Measurements from ENCODE around the gene SORCS2. TPM values are rescaled to one million over a fixed set of nuclear protein-coding genes. Genes with fewer than 3 reads are reported as not detected.

The SORCS2 gene
- total RNA-seq, 1 donor from 2014 or later, result 29.5 TPM

GRCh38 chr4:7626531-7626930 lies 434.2 kb downstream of the SORCS2 start:
- no peak for DNase-seq
- no peak overlapping the region for H3K4me3 Mint-ChIP-seq (ENCODE audit: unreplicated experiment)
- H3K27ac Mint-ChIP-seq (ENCODE audit: unreplicated experiment), result no peak overlapping the region
- TF ChIP-seq CTCF (IDR thresholded peaks at IDR 0.05; ENCODE audit: partially characterized antibody, unreplicated experiment), result no peak
- peaks cover 4% of the 10 kb centered on the region for H3K27me3 Mint-ChIP-seq (ENCODE audit: unreplicated experiment)
- H3K36me3 Mint-ChIP-seq (ENCODE audit: unreplicated experiment), result no peaks in the 10 kb centered on the region
- peaks cover 15% of the 10 kb centered on the region for H3K4me1 Mint-ChIP-seq (ENCODE audit: low read depth, unreplicated experiment)
- peaks cover 1% of the 10 kb centered on the region for H3K9me3 Mint-ChIP-seq (ENCODE audit: unreplicated experiment)

GRCh38 chr4:7627251-7628250 lies 435.2 kb downstream of the SORCS2 start:
- DNase-seq, result no peak
- TF ChIP-seq CTCF (IDR thresholded peaks at IDR 0.05; ENCODE audit: partially characterized antibody, unreplicated experiment), result no peak
- H3K27ac Mint-ChIP-seq (ENCODE audit: unreplicated experiment), result no peak overlapping the region
- peaks cover 12% of the 10 kb centered on the region for H3K4me1 Mint-ChIP-seq (ENCODE audit: low read depth, unreplicated experiment)
- no peaks in the 10 kb centered on the region for H3K36me3 Mint-ChIP-seq (ENCODE audit: unreplicated experiment)
- H3K27me3 Mint-ChIP-seq (ENCODE audit: unreplicated experiment), result peaks cover 4% of the 10 kb centered on the region
- H3K9me3 Mint-ChIP-seq (ENCODE audit: unreplicated experiment), result peaks cover 1% of the 10 kb centered on the region
- no peak overlapping the region for H3K4me3 Mint-ChIP-seq (ENCODE audit: unreplicated experiment)

GRCh38 chr4:7628432-7628831 lies 436.1 kb downstream of the SORCS2 start:
- Mint-ChIP-seq H3K36me3 (ENCODE audit: unreplicated experiment) (no peaks in the 10 kb centered on the region), H3K4me3 (ENCODE audit: unreplicated experiment) (no peak overlapping the region), H3K27me3 (ENCODE audit: unreplicated experiment) (peaks cover 4% of the 10 kb centered on the region), H3K9me3 (ENCODE audit: unreplicated experiment) (peaks cover 3% of the 10 kb centered on the region), H3K27ac (ENCODE audit: unreplicated experiment) (no peak overlapping the region), H3K4me1 (ENCODE audit: low read depth, unreplicated experiment) (peaks cover 8% of the 10 kb centered on the region)
- DNase-seq, result no peak
- TF ChIP-seq CTCF (IDR thresholded peaks at IDR 0.05; ENCODE audit: partially characterized antibody, unreplicated experiment), result no peak

- Mint-ChIP-seq H3K27ac (ENCODE audit: unreplicated experiment) (no peak overlapping the region), H3K4me1 (ENCODE audit: low read depth, unreplicated experiment) (peaks cover 4% of the 10 kb centered on the region), H3K4me3 (ENCODE audit: unreplicated experiment) (no peak overlapping the region), H3K27me3 (ENCODE audit: unreplicated experiment) (peaks cover 6% of the 10 kb centered on the region), H3K9me3 (ENCODE audit: unreplicated experiment) (peaks cover 4% of the 10 kb centered on the region), H3K36me3 (ENCODE audit: unreplicated experiment) (no peaks in the 10 kb centered on the region)
- TF ChIP-seq CTCF (IDR thresholded peaks at IDR 0.05; ENCODE audit: partially characterized antibody, unreplicated experiment), result no peak
- no peak for DNase-seq
These were observed 437.3 kb downstream of the SORCS2 start for GRCh38 chr4:7629501-7630254.
